Activated T-helper 1 cell treated with anti-CD3 and anti-CD28 coated beads, Interleukin-2, amount 50 U/mL, for 16 hours (primary cell): ENCODE results near the gene PSMG3.

Experiments
- DNase-seq, 2 donors: peaks; one replicate each; pipeline ENCODE4 v3.0.0-alpha.2; 2020; ENCODE audit warnings: low read depth in 1 of 2, low spot score in 1 of 2

PSMG3 gene

GRCh38 chr7:1558841-1559625 lies 10.8 kb downstream of the PSMG3 start:
- DNase-seq: no peak

- DNase-seq: no peak
These were observed 11.5 kb downstream of the PSMG3 start for GRCh38 chr7:1558181-1558811.

GRCh38 chr7:1557771-1558170 lies 12.1 kb downstream of the PSMG3 start:
- no peak for DNase-seq

- no peak for DNase-seq
These were observed 12.8 kb downstream of the PSMG3 start for GRCh38 chr7:1557006-1557405.

GRCh38 chr7:1555813-1556543 lies 13.9 kb downstream of the PSMG3 start, which contains the start of gene TMEM184A:
Gene TMEM184A, minus strand, starts transcription at chr7:1556205. Its CDS starts 721 bp downstream, at chr7:1555484.
- DNase-seq: no peak

- DNase-seq: no peak
These were observed 14.6 kb downstream of the PSMG3 start for GRCh38 chr7:1555046-1555812.

GRCh38 chr7:1554333-1555045 lies 15.3 kb downstream of the PSMG3 start:
- DNase-seq: no peak

GRCh38 chr7:1553512-1554210 lies 16.2 kb downstream of the PSMG3 start:
- DNase-seq: no peak

GRCh38 chr7:1552200-1552599 lies 17.6 kb downstream of the PSMG3 start:
- DNase-seq: no peak

GRCh38 chr7:1550846-1551155 lies 19.0 kb downstream of the PSMG3 start:
- no peak for DNase-seq

GRCh38 chr7:1550005-1550845 lies 19.6 kb downstream of the PSMG3 start:
- DNase-seq: no peak

GRCh38 chr7:1549357-1550004 lies 20.4 kb downstream of the PSMG3 start:
- DNase-seq: no peak

- no peak for DNase-seq
These were observed 20.9 kb downstream of the PSMG3 start for GRCh38 chr7:1548944-1549343.

GRCh38 chr7:1548438-1548831 lies 21.4 kb downstream of the PSMG3 start:
- DNase-seq: no peak

- no peak for DNase-seq
These were observed 21.9 kb downstream of the PSMG3 start for GRCh38 chr7:1547777-1548437.

- DNase-seq: no peak
These were observed 22.7 kb downstream of the PSMG3 start for GRCh38 chr7:1546909-1547776.

- no peak for DNase-seq
These were observed 23.4 kb downstream of the PSMG3 start for GRCh38 chr7:1546274-1546908.
